GM19463 (cell line): ENCODE results near the gene GADL1.

Experiments
- ATAC-seq: cut with Tn5 transposase; IDR thresholded peaks from one replicate; pipeline ENCODE4 v1.9.1; 2021; ENCODE audit warnings: mild to moderate bottlenecking, moderate library complexity; ENCODE audit not compliant: unreplicated experiment

GADL1 gene

GRCh38 chr3:30761374-30761773 is 133.1 kb downstream of the GADL1 start:
- ATAC-seq, result no peak

DNA sequence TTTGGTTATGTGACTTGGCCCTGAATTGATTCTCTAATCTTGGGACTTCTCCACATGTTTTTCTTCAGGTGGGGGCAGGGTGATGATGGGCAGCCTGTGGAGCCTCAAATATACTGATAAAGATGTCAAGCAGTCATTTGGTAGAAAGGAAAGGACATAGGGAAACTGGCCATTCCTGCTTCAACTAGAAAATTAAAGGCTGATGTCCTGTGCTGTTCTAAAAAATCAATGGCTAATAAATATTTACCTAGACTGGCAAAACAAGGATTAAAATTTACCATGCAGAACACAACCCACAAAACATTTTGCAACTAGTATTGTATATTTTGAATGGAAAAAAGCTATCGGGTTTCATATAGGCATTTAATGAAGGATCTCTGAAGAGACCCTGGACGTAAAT is 133.7 kb downstream of the GADL1 start:
- ATAC-seq, result no peak

DNA sequence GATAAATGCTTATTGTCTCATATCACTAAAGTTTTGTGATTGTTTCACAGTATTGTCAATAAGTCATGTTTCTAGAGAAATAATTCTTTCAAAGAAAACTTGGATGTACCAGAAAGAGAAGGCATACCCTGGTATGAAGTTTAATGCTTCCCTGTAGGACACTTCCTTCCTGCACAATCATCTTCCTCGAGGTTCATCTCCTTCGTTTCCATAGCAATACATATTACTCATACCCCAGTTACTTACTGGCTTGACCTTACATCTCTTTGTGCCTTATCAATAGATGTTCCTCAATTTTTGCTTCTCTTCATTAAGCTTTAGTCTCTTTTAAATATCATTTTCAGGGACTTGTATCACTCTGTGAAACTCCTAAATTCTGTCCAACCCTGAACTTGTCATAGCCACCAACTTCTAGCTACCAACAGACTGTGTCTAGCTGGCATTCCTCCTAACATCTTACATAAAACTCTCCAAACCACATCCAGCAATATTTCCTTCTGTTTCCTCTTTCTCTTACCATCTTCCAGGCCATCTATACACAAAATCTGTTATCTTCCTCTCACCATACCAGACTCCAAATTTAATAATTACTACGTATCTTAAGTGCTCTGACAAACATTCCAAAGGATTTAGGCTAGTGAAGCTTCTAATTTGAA is 134.3 kb downstream of the GADL1 start:
- ATAC-seq, result no peak

DNA sequence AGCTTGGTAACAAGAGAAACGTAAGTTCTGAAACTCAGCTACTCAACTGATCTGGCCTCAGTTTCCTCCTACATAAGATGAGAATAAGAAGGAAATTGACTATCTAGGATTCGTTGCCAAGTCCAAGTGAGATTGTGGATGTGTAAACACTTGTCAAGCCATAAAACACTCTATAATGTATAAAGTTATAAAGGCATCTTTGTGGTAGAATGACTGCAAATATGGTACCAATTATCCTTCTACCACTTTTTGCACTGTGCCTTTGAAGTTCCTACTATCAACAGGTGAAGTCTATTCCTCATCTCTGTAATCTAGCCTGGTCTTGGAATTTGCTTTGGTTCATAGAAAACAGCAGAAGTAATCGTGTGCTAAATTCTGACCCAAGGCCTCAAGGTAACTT is 138.2 kb downstream of the GADL1 start:
- no peak for ATAC-seq

DNA sequence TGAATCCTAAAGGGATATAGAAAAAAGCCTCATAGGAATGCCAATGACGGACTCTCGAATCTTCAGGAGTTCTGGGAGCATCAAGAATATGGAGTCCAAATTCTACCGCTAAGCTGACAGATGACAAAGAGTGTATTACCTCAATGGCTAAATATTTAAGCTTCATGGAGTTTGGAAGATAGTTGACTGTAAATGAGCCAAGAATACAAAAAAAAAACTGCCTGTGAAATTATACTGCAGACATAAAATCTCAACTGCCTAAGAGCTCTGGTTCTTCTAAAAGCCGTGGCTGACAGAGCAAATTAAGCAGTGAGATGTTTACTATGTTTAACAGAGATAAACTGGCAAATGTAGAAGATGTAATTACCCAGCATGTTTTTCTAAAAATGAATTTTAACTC is 140.0 kb downstream of the GADL1 start:
- ATAC-seq, result no peak

DNA sequence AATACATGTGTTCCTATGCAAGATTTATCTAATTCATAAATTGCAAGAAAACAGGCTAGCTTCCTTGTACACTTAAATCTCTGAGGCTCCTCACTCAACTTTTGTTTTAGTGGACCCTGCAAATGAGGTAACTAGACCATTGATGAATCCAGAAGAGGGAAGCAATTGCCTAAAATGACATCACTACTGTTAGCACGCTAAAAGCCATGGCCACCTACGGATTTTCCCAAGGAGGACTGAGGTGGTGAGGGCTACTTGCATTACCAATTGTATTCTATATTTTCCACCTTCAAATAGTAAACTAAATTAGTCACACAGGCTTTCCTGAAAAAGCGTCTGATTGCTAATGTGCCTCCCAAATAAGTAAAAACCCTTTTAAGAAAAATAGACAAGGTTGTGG is 140.7 kb downstream of the GADL1 start:
- ATAC-seq, result no peak

DNA sequence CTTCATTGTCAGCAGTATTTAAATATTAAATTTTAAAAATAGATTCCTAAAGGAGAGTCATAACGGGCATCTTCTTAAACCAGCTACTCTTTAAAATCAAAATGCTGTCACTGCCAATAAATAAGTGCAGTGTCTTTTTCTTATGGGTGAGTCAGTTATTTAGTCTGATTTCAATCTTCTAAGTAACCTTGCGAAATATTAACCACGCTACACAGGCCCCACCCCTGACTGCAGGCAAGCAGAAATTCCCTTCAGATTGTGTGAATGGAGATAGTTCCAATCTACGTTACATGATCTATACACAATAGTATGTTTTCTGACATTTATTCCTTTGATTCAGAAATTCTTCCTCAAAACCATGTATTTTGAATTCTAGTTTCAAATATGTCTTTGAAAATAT is 141.5 kb downstream of the GADL1 start:
- ATAC-seq, result no peak

DNA sequence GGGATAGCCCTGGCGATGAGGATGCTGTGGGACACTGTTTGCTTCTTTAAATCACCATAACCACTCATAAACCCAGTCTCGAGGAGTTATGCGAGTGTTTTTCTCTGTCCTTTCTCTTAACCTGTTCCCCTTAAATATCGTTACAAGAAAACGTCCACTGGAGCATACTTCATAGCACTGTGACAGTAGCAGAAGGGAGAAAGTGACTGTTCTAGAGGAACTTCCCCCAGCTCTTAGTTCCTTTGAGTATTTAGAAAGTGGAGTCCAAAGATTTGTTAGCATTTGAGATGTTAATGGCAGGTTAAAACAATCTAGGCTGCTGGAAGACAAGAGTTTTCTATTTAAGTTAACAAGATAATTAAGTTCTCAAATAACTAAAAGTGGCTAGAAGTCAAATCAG is 142.0 kb downstream of the GADL1 start:
- no peak for ATAC-seq

DNA sequence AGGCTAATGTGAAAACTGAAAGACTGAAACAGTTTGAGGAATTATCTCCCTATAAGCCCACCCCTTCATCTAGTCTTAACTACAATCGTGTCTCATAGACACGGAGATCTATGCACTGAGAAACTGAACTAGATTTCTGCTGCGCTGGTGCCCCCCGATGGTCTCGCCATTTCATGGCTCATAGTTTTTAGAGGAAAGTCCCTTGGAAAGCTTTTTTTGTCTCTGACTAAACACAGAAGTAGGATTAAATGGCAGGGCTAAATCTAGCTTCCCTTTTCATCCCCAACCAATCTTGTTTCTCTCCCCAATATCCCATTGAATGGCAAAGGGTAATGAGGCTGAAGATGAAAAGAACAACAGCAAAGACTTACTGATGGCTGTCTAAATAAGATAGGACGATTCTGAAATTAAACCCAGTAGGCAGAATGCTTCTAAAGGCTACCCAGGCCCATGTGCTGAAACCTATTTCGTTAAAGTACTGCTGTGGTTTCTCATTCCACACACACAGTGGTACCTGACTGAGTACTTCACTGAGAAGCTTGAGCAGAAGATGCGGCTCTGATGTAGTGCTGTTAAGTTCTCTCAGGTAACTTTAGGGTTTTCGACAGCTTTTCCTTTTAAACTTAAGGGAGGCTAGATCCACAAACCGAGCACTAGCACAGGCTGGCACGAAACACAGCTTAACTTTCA is 142.7 kb downstream of the GADL1 start:
- ATAC-seq, result peak; percentile 69

GRCh38 chr3:30750967-30751366 is 143.5 kb downstream of the GADL1 start:
- ATAC-seq, result no peak

DNA sequence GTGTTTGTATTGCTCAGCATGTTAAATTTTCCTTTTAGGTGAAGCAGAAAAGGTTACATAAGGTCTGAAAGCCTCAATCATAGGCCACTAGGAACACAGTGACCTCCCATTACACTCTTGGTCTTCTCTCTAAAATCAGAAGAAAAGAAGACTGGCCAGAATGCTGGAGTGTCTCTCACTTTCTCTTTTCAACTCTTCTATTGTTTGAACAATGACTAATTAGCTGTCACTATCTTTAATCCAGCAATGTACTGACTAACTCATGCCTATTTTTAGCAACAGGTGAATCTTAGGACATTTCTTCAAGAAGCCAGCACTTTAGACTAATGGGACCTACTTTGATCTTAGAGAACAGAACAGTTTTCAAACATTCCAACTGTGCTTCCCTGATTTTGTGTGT is 145.2 kb downstream of the GADL1 start:
- ATAC-seq, result no peak

GRCh38 chr3:30747771-30748281 is 146.6 kb downstream of the GADL1 start:
- ATAC-seq, result no peak

DNA sequence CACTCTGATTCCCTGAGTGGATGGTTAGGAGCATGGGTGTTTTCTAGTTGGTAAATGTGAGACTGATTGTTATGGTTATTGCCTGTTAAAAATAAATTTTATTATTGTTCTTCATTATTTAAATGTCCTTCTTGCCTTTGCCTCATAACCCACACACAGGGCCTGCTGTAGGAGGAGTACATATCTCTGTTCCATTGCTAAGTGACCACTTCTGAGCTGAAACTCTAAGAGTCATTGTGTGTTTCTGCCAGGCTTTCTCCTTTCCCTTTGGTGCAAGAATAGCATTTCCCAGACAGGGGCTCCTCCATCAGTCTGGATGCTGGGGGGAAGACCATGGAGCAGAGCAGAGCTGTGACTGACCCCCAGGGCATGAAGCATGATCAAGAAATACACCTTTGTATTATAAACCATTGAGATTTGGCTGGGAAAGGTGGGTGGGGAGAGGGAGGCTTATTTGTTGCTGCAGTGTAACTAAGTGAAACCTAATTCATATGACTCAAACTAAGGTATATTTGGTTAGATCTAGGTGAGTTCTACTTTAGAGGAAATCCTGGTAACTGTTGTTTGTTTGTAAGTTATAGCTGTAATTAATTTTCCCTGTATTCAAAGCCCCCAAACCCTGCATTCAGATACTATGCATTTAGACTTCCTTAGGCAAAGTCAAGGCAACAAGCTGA is 150.7 kb downstream of the GADL1 start:
- no peak for ATAC-seq

DNA sequence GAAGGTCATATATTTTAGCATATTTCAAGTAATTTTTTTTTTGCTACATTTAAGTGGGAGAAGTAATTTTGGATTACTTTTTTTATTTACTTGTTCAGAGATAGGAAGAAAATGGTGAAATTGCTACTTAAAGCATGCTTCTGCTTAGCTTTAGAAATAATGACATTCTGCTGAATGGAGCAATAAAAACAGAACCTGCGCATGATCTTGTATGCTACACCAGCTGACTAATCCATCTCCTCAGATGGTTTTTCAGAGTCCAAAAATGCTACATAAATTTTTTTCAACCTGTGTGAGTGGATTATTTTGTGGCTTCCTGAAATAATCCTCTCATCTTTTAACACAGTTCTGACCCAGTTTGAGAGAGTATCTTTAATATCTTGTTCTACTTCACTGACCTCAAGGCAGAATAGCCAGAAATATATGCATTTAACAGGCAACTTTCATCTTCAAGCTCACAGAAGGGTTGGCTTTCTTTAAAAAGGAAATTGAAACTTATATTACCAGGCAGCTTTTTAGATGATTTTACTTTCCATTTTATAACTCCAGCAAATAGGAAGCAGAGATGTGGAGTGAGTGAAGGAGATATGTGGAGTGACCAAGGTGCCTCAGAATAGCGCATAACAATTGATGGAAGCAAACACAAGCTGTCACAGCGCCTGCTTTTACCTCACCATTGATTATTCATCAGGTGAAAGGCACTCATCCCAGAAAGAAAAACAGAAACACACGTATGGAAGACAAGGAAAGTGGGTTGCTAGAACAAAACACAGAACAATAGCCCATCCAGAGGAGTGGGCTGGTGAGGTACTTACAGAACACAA is 151.5 kb downstream of the GADL1 start:
- no peak for ATAC-seq

GRCh38 chr3:30741889-30742288 is 152.6 kb downstream of the GADL1 start:
- no peak for ATAC-seq

DNA sequence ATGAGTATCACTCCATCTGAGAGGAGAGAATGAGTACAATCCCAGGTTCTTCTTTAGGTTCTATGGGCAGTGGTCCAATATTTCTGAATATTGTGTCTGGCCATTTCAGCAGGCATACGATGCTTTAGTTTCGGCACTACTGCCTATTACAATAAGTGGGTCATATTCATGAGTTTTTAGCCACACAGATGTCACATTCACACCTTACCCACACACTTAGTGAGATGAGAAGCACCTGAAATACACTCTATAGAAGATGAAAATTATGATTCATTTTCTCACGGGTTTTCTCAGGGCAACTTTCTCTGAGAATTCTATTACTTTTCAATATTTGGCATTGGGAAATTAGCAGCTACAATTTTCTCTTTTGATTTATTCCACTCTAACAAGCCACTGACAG is 155.9 kb downstream of the GADL1 start:
- no peak for ATAC-seq

- ATAC-seq, result no peak
Measured at GRCh38 chr3:30737743-30738499, 156.5 kb downstream of the GADL1 start.

- ATAC-seq, result no peak
Measured at GRCh38 chr3:30733696-30734095, 160.8 kb downstream of the GADL1 start.

DNA sequence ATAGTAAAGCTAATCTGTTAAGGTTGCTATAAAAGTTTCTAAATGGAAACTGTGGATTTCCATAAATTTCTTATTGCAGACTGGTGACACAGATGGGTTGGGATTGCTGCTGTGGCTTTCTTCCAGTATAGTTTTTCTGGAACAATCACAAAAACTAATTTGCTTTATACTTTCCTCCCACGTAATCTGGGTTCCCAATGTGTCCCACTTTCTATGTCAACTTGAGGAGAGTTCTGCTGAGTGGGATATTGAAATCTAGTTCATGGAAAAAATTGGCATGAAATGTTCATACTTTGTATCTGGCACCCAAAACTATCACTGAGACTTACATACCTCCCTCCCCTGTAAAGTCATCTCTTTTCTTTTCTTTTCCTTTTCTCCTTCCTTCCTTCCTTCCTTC is 161.3 kb downstream of the GADL1 start:
- ATAC-seq, result no peak

GRCh38 chr3:30730967-30731366 is 163.5 kb downstream of the GADL1 start:
- no peak for ATAC-seq

GRCh38 chr3:30729936-30730335 is 164.5 kb downstream of the GADL1 start:
- no peak for ATAC-seq
